Mammary epithelial cell (primary cell): Measurements from ENCODE around the gene ZNF664.

Experiments
- EZH2 ChIP-seq: IDR thresholded peaks from 2 replicates; pipeline ENCODE4 v1.6.1; 2012; ENCODE audit warnings: low read length, inconsistent platforms, borderline replicate concordance
- TF ChIP-seq, protein P1 (sequence below), 2 donors: IDR thresholded peaks in 1 of 2; conservative IDR thresholded peaks in 1 of 2; 2 replicates each; pipeline ENCODE4 v1.5.1; 2011 to 2012; ENCODE audit warnings: inconsistent platforms in 2 of 2, low read length in 2 of 2, mild to moderate bottlenecking in 2 of 2, control low read depth in 1 of 2, low read depth in 1 of 2; ENCODE audit not compliant: insufficient read depth in 1 of 2; ENCODE audit errors: extremely low read depth in 1 of 2

- TF ChIP-seq, protein P1, sequence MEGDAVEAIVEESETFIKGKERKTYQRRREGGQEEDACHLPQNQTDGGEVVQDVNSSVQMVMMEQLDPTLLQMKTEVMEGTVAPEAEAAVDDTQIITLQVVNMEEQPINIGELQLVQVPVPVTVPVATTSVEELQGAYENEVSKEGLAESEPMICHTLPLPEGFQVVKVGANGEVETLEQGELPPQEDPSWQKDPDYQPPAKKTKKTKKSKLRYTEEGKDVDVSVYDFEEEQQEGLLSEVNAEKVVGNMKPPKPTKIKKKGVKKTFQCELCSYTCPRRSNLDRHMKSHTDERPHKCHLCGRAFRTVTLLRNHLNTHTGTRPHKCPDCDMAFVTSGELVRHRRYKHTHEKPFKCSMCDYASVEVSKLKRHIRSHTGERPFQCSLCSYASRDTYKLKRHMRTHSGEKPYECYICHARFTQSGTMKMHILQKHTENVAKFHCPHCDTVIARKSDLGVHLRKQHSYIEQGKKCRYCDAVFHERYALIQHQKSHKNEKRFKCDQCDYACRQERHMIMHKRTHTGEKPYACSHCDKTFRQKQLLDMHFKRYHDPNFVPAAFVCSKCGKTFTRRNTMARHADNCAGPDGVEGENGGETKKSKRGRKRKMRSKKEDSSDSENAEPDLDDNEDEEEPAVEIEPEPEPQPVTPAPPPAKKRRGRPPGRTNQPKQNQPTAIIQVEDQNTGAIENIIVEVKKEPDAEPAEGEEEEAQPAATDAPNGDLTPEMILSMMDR (conservative IDR thresholded peaks at IDR 0.05 in 1 of 2, IDR thresholded peaks at IDR 0.05 in 1 of 2; ENCODE audit: extremely low read depth in 1 of 2, insufficient read depth in 1 of 2, low read depth in 1 of 2, low read length in 2 of 2): no peak
- TF ChIP-seq EZH2: no peak
These were observed 9.2 kb upstream of the ZNF664 start for GRCh38 chr12:123963821-123964220.
